ENCODE results near the gene PTPRT.
"Not testable (repeated sequence)": the region's sequence is repeated elsewhere in the genome, so short reads cannot be mapped to it uniquely, and the experiment has no call there.

Gene PTPRT

DNA sequence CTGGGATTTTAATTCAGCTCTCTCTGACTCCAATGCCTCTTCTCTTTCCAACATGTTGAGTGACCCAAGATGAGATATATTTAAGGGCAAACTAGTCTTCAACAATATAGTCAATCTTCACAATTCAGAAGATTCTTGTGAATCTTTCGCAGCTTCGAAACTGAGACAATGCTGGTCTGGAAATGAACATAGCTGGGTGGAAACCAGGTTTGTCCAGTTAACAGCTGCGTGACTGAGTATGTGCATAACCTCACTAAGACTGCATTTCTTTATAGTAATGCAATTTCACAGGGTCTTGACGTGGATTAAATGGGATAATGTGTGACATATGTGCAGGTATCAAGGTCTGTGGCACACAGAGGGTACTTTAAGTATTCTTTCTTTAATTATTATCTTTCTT is 18.9 kb downstream of the PTPRT start:
- TF ChIP-seq POLR2A (IDR thresholded peaks at IDR 0.05; ENCODE audit: low read depth, low read length): no peak
- no peak for FAIRE-seq

DNA sequence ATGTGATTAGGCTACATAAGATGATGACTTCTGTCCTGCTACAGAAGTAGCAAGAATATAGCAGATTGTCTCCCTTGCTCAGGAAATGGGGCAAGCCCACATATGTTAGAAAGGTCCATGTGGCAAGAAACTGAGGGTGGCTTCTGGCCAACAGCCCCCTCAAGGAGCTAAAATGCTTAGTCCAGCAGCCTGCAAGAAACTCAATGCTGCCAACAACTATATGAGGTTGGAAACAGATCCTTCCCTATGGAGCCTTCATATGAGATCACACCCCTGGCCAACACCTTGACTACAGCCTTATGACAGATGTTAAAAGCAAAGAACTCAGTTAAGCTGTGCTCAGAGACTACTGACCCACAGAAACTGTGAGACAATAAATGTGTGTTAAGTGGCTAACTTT is 22.1 kb downstream of the PTPRT start:
- no peak for TF ChIP-seq POLR2A (IDR thresholded peaks at IDR 0.05; ENCODE audit: low read depth, low read length)
- no peak for DNase-seq (ENCODE audit: insufficient read length, low spot score)
- FAIRE-seq: no peak

More for the DNA sequence above, 18.9 kb downstream of the PTPRT start:
- DNase-seq (ENCODE audit: insufficient read length, low spot score): no peak

DNA sequence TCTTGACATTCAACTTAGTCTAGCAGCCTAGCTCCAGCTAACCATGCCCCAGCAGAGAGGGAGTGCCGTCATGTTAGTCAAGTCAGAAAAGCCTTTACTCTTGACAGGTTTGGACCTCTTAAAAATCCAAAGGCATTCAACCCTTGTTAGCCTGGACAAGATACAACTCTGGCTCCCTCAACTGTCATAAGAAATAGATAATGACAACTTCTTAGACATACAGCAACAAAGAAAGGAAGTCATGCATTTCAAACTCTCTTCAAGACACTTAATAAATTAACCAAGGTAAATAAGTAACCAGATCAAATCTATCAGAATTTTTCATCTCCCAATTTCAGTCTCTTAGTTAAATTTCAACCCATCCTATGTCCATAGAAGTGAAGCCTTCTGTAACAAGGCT is 22.7 kb downstream of the PTPRT start:
- FAIRE-seq (no peak), DNase-seq (ENCODE audit: insufficient read length, low spot score) (no peak)
- no peak for TF ChIP-seq POLR2A (IDR thresholded peaks at IDR 0.05; ENCODE audit: low read depth, low read length)

DNA sequence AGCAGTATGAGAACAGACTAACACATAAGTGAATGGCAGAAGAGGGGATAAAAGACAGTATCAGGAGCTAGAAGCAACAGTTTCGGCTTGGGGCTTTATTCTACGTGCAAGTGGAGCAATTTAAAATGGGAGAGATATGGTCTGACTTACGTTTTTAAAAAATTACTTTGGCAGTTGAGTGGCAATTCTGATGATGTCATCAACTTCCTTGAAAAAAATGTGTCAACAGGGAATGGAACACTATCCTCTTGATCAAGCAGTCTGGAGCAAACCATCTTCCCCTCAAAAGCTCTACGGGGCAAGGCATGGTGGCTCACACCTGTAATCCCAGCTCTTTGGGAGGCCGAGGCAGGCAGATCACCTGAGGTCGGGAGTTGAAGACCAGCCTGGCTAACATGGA is 24.1 kb downstream of the PTPRT start:
- TF ChIP-seq POLR2A (IDR thresholded peaks at IDR 0.05; ENCODE audit: low read depth, low read length): no peak
- DNase-seq (ENCODE audit: insufficient read length, low spot score) (no peak), FAIRE-seq (no peak)

DNA sequence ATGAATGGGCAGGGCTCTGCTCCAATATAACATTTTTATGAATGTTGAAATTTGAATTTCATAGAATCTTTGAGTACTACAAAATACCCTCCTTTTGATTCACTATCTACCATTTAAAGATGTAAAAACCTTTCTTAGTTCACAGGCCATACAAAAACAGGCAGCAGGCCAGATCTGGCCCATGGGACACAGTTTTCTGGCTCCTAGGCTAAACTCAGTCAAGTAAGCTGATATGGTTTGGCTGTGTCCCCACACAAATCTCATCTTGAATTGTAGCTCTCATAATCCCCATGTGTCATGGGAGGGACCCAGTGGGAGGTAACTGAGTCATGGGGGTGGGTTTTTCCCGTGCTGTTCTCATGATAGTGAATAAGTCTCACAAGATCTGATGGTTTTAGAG is 25.0 kb downstream of the PTPRT start:
- not testable (repeated sequence) for FAIRE-seq; DNase-seq (ENCODE audit: insufficient read length, low spot score)

DNA sequence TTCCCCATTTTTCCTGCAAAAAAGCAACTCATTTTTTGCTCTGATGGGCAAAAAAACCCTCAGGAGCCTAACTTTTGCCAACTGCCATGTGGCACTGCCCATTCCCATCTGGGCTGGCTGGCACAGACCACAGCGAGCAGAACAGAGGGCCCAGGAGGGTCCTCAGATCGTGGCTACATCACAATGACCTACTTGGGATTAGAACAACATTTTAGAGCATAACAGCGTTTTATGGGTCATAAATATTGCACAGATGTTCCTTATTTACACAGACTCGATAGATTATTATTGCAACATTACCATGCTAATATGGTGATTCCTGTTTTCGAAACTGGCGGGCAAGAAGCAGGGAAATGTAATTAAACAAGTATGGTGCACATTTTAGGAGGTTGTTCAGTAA is 28.0 kb downstream of the PTPRT start:
- no peak for TF ChIP-seq POLR2A (IDR thresholded peaks at IDR 0.05; ENCODE audit: low read depth, low read length)
- DNase-seq (ENCODE audit: insufficient read length, low spot score) (no peak), FAIRE-seq (no peak)

DNA sequence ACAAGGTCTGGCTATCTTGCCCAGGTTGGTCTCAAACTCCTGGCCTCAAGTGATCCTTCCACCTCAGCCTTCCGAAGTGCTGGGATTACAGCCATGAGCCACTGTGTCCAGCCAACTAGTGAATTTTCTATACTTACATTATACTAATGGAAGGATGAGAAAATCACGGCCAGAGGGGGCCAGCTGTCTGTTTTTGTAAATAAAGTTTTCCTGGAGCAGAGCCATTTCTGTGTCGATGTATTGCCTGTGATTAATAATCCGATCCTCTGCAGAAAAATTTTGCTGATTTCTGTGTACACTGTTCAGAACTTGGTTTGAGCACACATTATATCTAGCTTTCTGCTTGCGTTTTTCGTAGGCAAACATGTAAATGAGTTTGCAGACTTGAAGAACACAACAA is 28.8 kb downstream of the PTPRT start:
- no peak for FAIRE-seq
- TF ChIP-seq POLR2A (IDR thresholded peaks at IDR 0.05; ENCODE audit: low read depth, low read length): no peak
- DNase-seq (ENCODE audit: insufficient read length, low spot score): no peak

DNA sequence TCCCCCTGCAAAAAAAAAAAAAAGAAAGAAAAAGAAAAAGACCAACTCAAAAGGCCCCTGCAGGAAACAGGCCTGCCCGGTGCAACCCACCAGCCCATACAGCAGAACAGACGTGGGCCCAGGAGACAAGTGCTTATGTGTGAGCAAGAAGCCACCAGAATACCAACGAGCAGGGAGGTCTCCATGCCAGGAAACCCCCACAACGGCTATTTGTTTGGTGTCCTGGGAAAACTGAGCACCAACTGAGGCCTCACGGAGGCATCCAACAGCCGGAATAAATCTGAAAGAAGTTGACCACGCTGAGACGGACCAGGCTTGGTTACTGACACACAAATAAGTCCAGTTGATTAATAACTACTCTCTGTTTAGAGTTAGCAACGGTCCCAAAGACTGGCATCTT is 29.7 kb downstream of the PTPRT start:
- DNase-seq (ENCODE audit: insufficient read length, low spot score) (no peak), FAIRE-seq (no peak)
- no peak for TF ChIP-seq POLR2A (IDR thresholded peaks at IDR 0.05; ENCODE audit: low read depth, low read length)

DNA sequence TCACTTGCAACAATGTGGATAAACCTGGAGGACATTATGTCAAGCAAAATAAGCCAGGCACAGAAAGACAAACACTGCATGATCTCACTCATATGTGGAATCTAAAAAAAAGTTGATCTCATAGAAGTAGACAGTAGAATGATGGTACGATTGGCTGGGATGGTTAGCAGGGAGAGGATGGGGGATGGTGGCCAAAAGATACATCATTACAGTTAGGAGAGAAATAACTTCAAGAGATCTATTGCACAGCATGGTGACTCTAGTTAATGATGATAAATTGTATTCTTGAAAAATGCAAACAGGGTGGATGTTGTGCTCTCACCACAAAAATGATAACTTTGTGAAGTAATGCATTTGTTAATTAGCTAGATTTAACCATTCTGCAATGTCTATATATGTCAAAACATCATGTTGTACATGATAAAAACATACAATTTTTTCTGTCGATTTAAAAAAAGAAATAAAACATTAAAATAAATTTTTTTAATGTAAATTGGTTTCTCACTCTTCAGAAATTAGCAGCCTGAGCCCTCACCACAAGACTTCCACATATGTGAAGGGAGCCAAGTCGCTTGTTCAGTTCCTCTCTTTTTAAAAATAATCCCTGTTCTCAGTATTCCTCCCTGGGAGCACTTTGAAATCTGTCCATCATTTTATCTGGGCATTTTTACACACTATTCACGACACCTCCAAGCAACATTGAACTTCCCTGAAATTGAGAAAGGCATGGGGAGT is 34.2 kb downstream of the PTPRT start:
- FAIRE-seq (no peak), DNase-seq (ENCODE audit: insufficient read length, low spot score) (no peak)
- TF ChIP-seq POLR2A (IDR thresholded peaks at IDR 0.05; ENCODE audit: low read depth, low read length): no peak

DNA sequence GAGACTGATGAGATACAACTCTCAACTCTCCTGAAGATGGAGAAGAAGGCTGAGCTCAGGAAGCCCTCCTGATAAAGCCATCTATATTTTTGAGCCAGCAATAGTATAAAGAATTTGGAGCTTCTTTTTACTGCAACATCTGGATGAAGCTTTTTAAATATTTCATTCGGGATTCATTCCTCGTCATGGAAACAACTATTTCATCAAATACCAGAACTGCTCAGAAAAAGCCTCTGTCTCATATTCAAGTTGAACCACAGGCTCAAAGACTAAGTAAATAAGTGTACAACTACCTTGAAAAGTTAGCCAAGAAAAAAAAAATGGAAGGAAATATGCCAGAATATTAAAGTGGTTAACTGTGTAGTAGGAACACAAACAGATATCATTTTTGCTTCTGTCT is 37.8 kb downstream of the PTPRT start:
- no peak for FAIRE-seq
- TF ChIP-seq POLR2A (IDR thresholded peaks at IDR 0.05; ENCODE audit: low read depth, low read length): no peak

DNA sequence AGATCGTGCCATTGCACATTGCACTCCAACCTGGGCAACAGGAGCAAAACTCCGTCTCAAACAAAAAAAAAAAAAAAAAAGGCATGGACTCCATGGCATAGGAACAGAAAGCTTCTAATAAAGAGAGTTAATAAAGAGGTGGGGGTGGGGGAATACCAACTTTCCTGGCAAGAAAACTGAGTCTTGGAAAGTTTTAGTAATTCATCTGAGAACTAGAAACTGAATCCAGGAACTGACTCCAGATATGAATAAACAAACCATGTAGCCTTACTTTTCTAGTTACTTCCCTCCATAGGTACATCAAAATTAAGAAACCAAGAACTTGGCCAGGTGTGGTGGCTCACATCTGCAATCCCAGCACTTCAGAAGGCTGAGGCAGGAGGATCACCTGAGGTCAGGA is 38.5 kb downstream of the PTPRT start:
- no peak for FAIRE-seq
- no peak for TF ChIP-seq POLR2A (IDR thresholded peaks at IDR 0.05; ENCODE audit: low read depth, low read length)
- DNase-seq (ENCODE audit: insufficient read length, low spot score): no peak

More for the DNA sequence above, 37.8 kb downstream of the PTPRT start:
- DNase-seq (ENCODE audit: insufficient read length, low spot score): no peak

DNA sequence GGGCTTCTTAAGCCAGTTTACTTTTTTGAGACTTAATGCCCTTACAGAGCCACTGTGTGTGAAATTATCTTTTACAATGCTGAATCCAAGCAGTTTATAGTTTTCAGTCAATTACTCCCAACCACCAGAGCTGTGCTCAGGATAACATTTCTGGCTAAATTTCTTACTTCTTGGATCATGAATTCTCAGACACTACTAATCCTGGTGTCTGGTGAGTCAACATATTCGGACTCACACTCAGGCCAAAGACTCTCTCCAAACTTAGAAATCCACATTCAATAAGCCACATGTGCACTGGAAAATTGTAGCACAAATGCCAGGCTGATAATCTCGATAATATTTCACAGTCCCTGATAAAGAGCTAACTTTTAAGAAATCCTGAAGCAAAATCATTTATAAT is 49.0 kb downstream of the PTPRT start:
- FAIRE-seq (no peak), DNase-seq (ENCODE audit: insufficient read length, low spot score) (no peak)
- no peak for TF ChIP-seq POLR2A (IDR thresholded peaks at IDR 0.05; ENCODE audit: low read depth, low read length)

DNA sequence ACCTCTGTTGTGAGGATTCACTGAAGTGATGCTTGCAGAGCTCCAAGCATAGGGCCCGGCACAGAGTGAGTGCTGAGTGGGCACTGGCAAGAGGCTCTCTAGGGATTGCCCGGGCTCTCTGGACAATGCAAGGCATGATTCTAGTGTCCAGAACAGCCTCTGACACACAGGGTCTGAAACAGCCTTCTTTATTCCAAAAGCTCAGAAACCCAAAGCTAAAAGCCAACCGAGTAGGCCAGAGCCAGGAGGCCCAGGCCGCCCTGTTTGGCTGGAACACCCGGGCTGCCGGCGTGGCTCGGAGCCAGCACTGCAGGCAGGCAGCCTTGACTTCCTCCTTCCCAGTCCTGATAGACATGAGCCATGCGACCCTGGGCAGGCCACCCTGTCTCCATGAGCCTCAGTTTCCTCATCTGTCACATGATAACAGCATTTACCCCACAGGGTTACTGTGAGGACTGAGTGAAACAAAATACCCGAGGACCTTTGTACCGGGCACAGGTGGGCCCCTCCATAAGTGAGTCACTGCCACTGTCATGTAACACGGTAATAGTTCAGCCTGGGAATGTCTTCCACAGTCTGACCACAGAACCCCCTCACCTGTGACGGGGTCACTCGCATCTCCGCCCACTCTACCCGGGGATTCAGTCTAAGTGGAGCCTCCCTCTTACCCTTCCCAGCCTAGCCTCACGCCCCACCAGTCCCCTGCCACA is 51.5 kb downstream of the PTPRT start:
- TF ChIP-seq POLR2A (IDR thresholded peaks at IDR 0.05; ENCODE audit: low read depth, low read length): no peak
- DNase-seq (ENCODE audit: insufficient read length, low spot score) (no peak), FAIRE-seq (no peak)

DNA sequence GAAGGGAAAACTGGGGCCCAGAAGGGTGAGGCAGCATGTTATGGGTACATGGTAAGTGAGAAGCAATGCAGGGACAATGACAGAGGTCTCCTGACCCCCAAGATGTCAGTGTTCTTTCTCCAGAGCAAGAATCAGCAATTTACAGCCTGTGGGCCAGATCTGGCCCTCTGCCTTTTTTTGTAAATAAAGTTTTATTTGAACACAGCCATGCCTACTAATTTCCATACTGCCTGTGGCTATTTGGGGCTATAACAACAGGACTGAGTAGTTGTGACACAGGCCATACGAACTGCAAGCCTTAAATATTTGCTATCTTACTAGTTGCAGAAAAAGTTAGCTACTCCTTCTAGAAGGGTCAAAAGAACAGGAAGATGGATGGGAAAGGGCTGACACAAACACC is 52.5 kb downstream of the PTPRT start:
- no peak for DNase-seq (ENCODE audit: insufficient read length, low spot score)
- no peak for TF ChIP-seq POLR2A (IDR thresholded peaks at IDR 0.05; ENCODE audit: low read depth, low read length)
- no peak for FAIRE-seq

DNA sequence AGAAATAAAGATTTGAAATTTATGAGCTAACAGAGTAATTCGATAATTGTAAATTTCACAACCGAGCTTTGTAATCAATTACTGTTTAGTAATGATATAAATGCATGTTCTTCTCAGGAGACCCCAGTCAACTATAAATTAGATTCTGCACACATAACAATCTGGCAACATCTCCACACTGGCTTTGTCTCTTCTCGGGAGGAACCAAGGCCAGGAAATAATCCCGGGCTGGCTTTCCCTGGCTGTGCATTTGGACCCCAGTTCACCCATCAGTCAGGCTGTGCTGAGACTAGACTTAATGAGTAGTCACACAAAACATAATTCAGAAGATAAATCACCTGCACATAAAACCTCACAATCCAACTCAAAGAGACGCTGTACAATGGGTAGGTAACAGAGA is 65.5 kb downstream of the PTPRT start:
- no peak for DNase-seq (ENCODE audit: insufficient read length, low spot score)
- no peak for TF ChIP-seq POLR2A (IDR thresholded peaks at IDR 0.05; ENCODE audit: low read depth, low read length)
- FAIRE-seq: no peak
